Amniotic stem cell (primary cell): ENCODE measurements around the gene SLFN5.
A peak's percentile ranks its signal among the peaks of the same experiment; 100 is the strongest.
"Not testable (repeated sequence)": the region's sequence is repeated elsewhere in the genome, so short reads cannot be mapped to it uniquely, and the experiment has no call there.

Source experiments
- DNase-seq: peaks from one replicate; lab custom pipeline; 2025; lab: John Stamatoyannopoulos, UW

The SLFN5 gene

GRCh38 chr17:35242805-35243560, at the start of gene SLFN5:
SLFN5 (plus strand) TSS chr17:35243072; CDS start chr17:35258691, 15,619 bp downstream.
- peak; percentile 85 for DNase-seq

DNA sequence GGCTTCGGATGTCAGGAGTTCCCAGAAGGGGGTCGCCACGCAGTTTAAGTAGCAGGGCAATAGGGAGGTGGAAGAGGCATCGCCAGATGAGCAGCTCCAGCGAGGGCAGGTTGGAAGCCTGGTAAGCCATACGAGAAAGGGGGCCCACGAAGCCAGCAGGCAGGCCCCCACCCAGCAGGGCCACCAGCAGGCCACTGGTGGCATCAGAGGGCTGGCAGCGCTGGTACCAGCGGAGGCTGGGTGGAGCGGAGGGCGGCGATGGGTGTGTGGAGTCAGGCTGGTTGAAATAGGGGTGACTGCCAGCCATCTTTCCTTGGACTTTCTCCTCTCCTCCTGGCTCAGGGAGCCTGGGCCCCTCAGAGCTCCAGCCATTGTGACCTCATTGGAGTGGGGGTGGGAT, 48.9 kb upstream of the SLFN5 start, which contains the start of gene SLC35G3:
Gene SLC35G3 (minus strand): TSS at position 393 of the 400 bp plus-strand sequence. CDS start 86 bp downstream, at position 307.
- not testable (repeated sequence) for DNase-seq

- not testable (repeated sequence) for DNase-seq
Observed at GRCh38 chr17:35195062-35195461, 47.8 kb upstream of the SLFN5 start.

DNA sequence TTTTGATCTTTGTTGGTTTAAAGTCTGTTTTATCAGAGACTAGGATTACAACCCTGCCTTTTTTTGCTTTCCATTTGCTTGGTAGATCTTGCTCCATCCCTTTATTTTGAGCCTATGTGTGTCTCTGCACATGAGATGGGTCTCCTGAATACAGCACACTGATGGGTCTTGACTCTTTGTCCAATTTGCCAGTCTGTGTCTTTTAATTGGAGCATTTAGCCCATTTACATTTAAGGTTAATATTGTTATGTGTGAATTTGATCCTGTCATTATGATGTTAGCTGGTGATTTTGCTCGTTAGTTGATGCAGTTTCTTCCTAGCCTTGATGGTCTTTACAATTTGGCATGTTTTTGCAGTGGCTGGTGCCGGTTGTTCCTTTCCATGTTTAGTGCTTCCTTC, 40.3 kb upstream of the SLFN5 start:
- not testable (repeated sequence) for DNase-seq

DNA sequence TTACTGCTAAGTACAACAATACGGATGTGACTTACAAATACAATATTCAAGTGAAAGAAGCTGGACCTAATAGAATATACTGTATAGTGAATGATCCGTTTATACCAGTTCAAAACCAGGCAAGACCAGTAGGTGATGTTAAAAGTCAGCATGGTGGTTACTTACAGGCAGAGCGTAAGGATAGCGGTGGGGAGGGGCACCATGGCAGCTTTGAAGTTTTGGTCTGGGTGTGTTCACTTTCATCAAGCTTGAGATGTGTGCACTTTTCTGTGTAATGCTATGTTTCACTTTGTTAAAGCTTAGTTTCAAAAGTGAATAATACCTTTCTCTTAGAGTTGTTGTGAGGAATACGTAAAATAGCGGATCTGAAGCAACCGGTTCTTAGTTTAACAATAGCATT, 32.1 kb upstream of the SLFN5 start:
- no peak for DNase-seq

DNA sequence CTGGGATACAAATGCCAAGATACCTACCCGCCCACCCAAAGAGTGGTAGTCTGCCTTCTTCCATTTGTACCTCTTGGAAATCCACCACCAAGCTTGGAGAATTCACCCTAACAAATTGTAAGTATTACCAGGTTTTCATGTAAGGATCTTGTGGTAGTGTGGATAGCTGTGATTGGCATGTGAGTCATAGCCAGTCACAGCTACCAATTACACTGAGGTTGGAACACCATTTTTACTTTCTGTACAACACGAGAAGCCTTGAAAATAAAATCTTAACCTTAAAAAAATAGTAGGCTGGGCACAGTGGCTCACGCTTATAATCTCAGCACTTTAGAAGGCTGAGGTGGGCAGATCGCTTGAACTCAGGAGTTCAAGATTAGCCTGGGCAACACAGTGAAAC, 30.2 kb upstream of the SLFN5 start:
- no peak for DNase-seq

GRCh38 chr17:35213412-35213940, 29.4 kb upstream of the SLFN5 start:
- no peak for DNase-seq

DNA sequence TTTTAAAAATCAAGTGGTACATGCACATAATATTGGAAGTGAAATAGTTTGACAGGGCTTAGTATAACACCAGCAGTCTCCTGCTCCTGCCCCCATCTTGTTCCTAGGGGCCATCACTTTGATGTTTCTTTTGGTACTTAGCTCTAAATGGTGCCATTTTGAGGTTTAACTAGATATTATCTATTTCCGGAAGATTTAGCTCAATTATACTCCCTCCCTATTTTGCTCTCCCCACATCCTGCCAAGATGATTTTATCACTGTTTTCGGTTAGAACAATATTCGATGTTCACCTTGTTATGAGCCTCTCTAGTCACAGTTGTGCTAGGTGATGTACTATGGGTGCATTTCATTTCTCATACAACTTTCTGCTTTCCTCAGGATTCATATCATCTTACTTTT, 28.7 kb upstream of the SLFN5 start:
- DNase-seq = no peak

DNA sequence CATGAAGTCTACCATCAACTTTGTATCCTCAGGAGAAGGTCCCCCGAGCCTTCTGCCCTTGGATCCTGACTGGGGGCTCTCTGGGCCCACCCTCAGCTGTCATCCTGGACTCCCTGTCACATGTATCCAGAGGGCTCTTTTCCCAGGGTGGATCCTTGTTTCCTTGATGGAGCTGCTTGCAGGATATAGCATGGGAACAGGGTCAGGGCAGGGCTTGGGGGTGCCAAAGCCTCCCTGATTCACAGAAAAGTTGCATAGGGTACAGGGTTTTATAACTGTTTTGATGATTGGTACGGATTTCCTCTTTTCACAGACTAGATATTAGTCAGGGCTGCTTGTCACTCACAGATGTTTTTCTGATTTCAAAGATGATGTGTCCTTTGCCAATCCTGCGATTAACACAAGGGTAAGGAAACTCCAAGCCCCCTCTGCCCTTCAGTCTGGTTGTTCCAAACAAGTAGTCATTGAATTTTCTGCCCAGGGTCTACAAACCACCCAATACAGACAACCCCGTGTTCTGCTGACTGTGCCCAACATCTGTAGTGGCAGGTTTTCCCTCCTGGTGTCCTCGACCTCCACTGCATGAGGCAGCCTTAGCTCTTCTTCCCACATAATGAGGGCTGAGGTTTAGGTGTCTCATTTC, 28.1 kb upstream of the SLFN5 start:
- no peak for DNase-seq

DNA sequence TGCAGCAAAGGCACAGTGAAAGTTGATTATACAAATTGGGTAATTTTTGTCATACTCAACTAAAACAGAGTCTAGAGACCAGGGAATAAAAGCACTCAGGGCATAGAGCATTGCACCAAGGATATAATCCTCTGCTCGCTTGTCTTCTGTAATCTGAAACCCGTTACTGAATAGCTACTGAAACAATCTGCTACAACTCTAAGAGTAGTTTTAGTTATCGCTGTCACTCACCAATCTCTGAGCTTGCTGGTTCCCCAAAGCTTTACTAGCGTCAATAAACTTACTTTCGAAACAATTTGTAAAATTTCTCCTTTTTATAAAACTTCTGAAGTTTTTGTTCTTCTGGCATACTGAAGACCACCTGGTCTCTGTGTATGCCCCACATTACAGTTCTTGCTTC, 25.8 kb upstream of the SLFN5 start:
- DNase-seq = no peak

DNA sequence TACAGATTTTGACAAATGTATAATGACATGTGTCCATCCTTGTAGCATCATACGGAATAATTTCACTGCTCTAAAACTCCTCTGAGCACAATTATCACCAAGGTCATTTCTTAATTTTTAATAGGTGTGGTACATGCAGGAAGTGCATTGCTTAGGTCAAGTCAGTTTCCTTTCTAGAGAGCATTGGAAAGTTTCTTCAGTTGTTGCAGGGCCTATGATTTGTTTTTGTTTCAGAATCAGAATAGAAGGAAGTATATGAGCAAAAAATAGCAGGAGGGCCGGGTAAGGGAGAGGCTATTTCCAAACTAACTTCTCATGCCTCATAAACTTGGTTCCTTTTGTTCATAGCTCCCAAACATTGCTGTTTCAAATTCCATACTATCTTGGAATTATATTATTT, 24.0 kb upstream of the SLFN5 start:
- no peak for DNase-seq

- DNase-seq = no peak
Observed at GRCh38 chr17:35222452-35222851, 20.4 kb upstream of the SLFN5 start.

- DNase-seq = no peak
Observed at GRCh38 chr17:35224436-35224835, 18.4 kb upstream of the SLFN5 start.

GRCh38 chr17:35227546-35227945, 15.3 kb upstream of the SLFN5 start:
- DNase-seq = no peak

- no peak for DNase-seq
Observed at GRCh38 chr17:35229638-35230037, 13.2 kb upstream of the SLFN5 start.

DNA sequence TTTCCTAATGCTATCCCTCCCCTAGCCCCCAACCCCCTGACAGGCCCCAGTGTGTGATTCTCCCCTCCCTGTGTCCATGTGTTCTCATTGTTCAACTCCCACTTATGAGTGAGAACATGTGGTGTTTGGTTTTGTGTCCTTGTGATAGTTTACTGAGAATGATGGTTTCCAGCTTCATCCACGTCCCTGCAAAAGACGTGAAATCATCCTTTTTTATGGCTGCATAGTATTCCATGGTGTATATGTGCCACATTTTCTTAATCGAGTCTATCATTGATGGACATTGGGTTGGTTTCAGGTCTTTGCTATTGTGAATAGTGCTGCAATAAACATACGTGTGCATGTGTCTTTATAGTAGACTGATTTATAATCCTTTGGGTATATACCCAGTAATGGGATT, 8.6 kb upstream of the SLFN5 start:
- not testable (repeated sequence) for DNase-seq

DNA sequence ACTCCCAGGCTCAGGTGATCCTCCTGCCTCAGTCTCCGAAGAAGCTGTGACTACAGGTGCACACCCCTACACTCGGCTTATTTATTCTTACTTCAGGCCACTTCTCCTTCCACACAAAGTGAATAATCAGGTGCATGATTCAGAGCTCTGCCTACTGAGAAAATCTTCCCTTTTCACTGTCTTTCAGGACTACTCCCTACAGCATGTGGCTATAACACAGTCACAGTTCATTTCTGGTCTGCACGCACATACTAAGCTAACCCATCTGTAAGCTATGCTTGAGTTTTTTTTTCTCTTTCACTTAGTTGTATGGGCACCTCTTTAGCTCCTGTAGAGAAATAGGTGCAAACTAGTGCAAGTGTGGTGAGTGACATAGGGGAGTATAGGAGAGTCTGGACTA, 7.6 kb upstream of the SLFN5 start:
- no peak for DNase-seq

DNA sequence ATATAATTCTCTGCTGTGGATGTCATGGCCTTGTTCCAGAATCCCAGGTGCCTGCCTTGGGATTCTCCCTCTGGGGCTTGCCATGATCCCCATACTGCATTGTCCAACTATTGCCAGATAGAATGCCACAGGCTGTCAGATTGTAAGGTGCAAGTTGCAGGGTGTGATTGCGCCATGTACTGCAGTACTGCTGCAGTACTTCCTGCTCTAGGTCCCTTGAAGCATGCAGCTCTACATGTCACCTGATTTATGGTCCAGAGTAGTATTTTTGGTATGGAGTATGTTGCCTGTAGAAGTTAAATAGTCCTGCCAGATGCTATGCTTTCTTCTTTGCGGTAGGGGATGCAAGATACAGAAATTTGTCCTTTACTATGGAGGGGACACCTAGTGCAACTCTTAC, 7.0 kb upstream of the SLFN5 start:
- DNase-seq = no peak

- no peak for DNase-seq
Observed at GRCh38 chr17:35236821-35237220, 6.1 kb upstream of the SLFN5 start.

DNA sequence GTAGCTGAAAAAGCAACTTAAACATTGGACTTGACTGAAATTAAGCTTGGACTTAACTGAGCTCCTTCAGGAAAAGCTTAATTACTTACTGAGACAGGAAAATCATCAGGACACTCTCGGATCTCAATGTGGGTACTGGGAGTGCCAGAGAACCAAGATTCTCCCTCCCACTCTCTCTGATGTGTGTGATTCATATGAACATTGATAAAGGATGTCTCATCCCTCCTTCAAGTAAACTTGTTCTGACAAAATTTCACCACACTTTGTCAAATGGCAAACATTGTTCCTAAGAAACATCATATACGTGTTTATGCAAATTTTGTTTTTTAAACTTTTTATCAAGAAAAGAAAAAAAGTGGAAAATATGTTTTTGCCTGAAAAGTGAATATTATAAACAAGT, 4.1 kb upstream of the SLFN5 start:
- DNase-seq = no peak

- DNase-seq = no peak
Observed at GRCh38 chr17:35239823-35240222, 3.0 kb upstream of the SLFN5 start.

- DNase-seq = no peak
Observed at GRCh38 chr17:35240861-35241260, 2.0 kb upstream of the SLFN5 start.

- no peak for DNase-seq
Observed at GRCh38 chr17:35241520-35241919, 1.4 kb upstream of the SLFN5 start.
